Right cardiac atrium (tissue), 5 donors: Measurements from ENCODE around the gene RAP1A. TPM values are rescaled to one million over a fixed set of nuclear protein-coding genes. Genes with fewer than 3 reads are reported as not detected.
"Not testable (repeated sequence)": the region's sequence is repeated elsewhere in the genome, so short reads cannot be mapped to it uniquely, and the experiment has no call there.

Experiments
- ATAC-seq, 2 donors: fragments of 200-7000 bp; cut with Tn5 transposase; one replicate each; pipeline versions ENCODE4 v1.8.0 to v1.9.1; 2020; ENCODE audit warnings: moderate library complexity in 2 of 2, mild to moderate bottlenecking in 1 of 2
- DNase-seq, 3 donors: peaks; one replicate each; pipeline ENCODE4 v3.0.0-alpha.2; 2020
- H3K27ac ChIP-seq: one replicate; pipeline ENCODE4 v1.5.1; 2013; ENCODE audit warnings: mild to moderate bottlenecking, low read length, control low read depth, moderate library complexity
- H3K27me3 ChIP-seq: one replicate; pipeline ENCODE4 v1.6.1; 2013; ENCODE audit not compliant: control insufficient read depth, insufficient read depth
- H3K4me1 ChIP-seq: one replicate; pipeline ENCODE4 v1.6.1; 2013; ENCODE audit warnings: low read length; ENCODE audit not compliant: control insufficient read depth, insufficient read depth
- H3K4me3 ChIP-seq: one replicate; pipeline ENCODE4 v1.5.1; 2013; ENCODE audit warnings: low read length, control low read depth
- H3K9me3 ChIP-seq: one replicate; pipeline ENCODE4 v1.6.1; 2013; ENCODE audit warnings: low read length; ENCODE audit not compliant: control insufficient read depth
- WGBS: extraction: QIAGEN DNeasy Blood & Tissue Kit; methylation state at CpG from one replicate; pipeline ENCODE4 v1.1.7; 2013; 5-methylcytosine and 5-hydroxymethylcytosine counted together
- intact Hi-C, 4 donors: fragments of 100-400 bp; cut with DNase I; formaldehyde crosslinking; loops; one replicate each; pipeline versions ENCODE4 v1.11.0 to v1.14.0; 2022 to 2023
- polyA plus RNA-seq: library from polyadenylated mRNA; stranded (reverse); fragments of 200-250 nt; gene quantifications from one replicate; pipeline ENCODE4 v1.2.3, GENCODE V29; 2013
- total RNA-seq, 4 donors: library from RNA; stranded (reverse); fragmentation: NEBNext Ultra II Directional; extraction: Animal tissue kit (Norgen Biotek cat#: 25700); gene quantifications; one replicate each; pipeline ENCODE4 v1.2.1, GENCODE V29; 2021
- donor health status: healthy with polysubstance abuse.
- donor health status: DM: no; HTN: yes; CAD: no.
- donor health status: DM: no; HTN: no; CAD: no.
- donor health status: DM: no; HTN: yes; CAD: no; lungs with severe emphysema.
- donor health status: DM: yes; HTN: yes; CAD: no.

The RAP1A gene
- total and polyA plus RNA-seq, 5 donors, result 104 to 128 (median 110) TPM

DNA sequence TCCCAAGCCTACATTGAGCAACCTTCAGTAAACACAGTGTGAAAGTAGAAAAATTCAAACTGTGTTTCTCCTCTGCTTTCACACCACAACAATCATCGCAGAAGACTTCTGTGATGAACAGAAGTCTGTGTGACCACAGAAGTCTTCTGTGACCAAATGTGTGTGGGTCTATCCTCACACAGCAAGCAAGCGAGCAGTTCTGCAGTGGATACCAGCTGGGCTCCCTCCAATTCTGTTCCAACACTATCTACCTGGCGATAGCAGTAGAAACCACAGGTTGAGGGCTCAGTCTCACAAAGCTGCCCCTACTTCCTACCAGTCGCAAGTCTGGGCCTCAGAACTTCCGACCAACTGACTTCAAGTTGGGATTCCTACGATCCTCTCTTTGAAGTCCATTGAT, 21.0 kb upstream of the RAP1A start:
- Histone ChIP-seq H3K4me1 (no peaks in the 10 kb centered on the region), H3K9me3 (no peaks in the 10 kb centered on the region), H3K27ac (no peak overlapping the region), H3K27me3 (no peaks in the 10 kb centered on the region), H3K4me3 (no peak overlapping the region)
- 97% methylated on average over 6 of the region's 6 CpGs for WGBS
- intact Hi-C loops, result no loop called here
- DNase-seq (no peak), ATAC-seq (no peak)

DNA sequence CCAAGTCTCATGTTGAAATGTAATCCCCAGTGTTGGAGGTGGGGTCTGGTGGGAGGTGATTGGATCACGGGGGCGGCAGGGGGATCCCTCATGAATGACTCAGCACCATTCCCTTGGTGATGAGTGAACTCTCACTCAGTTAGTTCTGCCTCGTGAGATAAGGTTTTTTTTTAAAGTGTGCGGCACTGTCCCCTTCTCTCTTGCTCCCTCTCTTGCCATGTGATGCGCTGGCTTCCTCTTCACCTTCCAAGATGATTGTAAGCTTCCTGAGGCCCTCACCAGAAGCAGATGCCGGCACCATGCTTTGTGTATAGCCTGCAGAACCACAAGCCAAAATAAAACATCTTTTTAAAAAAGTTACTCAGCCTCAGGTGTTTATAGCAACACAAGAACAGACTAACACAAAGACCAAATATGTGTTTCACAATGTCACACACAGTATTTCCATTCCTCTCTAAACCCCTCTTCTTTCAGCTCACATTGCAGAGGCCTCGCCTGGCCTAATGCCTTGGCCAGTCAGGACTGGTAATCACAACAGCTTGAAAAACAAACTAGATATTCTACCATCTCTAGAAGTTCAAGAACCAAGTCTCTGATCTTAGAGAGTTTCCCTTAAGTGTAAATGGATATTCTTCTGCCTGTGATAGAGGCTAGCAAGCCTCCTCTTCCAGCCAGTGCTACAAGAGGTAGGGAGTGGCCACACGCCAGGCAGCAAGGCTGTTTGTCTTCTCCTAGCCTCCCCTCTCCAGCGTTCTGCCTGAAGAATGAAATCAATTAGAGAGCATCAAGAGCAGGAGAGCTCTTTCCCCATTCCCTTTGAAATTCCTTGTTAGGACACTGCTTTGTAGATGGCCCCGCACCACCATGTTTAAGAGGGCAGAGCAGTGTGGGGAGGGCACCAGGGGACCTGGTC, 19.6 kb upstream of the RAP1A start:
- H3K9me3 ChIP-seq, result no peaks in the 10 kb centered on the region
- no peaks in the 10 kb centered on the region for H3K4me1 ChIP-seq
- H3K4me3 ChIP-seq, result no peak overlapping the region
- ATAC-seq, result no peak
- H3K27me3 ChIP-seq, result no peaks in the 10 kb centered on the region
- intact Hi-C loops, result no loop called here
- H3K27ac ChIP-seq, result no peak overlapping the region
- DNase-seq, result no peak
- WGBS, result 73% methylated on average over 10 of the region's 10 CpGs

DNA sequence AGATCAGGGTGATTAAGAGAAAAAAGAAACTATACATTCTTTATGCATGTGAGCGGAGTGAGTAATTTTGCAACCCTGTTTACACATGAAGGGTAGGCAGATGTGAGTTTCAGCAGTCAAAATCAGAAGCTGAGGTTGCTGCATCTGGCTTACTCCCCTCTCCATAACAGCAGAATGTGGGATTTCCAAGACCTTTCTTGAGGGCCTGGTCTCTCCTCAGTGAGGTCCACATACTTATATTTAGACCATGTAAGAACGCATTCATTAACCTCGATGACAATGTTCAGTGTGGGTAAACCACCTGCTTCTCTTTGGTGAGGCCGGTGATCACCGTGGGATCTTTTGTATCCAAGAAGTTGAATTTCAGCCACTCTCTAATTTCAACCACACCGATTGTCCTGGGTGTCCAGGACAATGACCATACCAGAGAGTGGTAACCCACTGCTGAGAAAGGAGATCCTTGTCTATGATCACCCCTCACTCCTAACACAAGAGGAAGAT, 18.7 kb upstream of the RAP1A start:
- no peak overlapping the region for H3K27ac ChIP-seq
- no peak overlapping the region for H3K4me3 ChIP-seq
- H3K9me3 ChIP-seq, result no peaks in the 10 kb centered on the region
- ATAC-seq, result no peak
- no peak for DNase-seq
- H3K27me3 ChIP-seq, result no peaks in the 10 kb centered on the region
- WGBS, result 81% methylated on average over 6 of the region's 6 CpGs
- peaks cover 1% of the 10 kb centered on the region for H3K4me1 ChIP-seq
- intact Hi-C loops, result no loop called here

DNA sequence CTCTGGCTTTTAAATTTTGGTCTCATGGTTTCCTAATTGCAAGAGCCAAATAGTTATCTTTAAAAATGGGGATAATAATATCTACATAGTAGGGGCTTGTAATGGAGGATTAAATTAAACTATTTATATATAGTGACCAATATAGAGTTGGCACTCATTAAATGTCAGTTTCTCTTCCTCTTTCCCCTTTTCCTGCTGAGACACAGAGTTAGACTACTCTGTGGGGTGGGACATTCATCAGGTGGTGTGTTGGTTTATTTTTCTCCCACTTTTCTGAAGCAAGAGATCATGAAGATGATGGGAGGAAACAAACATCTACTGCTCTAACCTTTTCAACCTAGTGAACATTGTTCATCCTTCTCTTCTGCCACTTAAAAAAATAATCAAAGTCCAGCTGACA, 17.3 kb upstream of the RAP1A start:
- intact Hi-C loops, result no loop called here
- no peak for ATAC-seq
- peaks cover 1% of the 10 kb centered on the region for H3K4me1 ChIP-seq
- DNase-seq, result no peak
- H3K9me3 ChIP-seq, result no peaks in the 10 kb centered on the region
- no peak overlapping the region for H3K27ac ChIP-seq
- H3K4me3 ChIP-seq, result no peak overlapping the region
- no peaks in the 10 kb centered on the region for H3K27me3 ChIP-seq

DNA sequence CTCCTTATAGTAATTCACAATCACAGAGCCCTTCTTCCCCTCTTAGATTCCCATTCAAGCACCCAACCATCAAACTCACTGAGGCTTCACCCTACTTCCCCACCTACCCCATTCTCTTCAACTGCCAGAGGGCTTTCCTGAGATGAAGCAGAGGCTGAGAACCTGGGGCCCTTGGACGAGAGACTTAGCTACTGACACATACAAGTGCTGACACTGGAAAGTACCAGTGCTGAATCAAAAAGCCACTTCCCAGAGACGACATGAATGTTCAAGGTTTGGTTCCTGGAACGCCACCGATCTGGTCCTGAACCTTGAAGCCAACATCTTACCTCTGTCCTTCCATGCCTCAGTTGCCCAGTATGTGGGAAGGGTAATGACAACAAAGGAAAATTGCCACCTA, 16.6 kb upstream of the RAP1A start:
- H3K27ac ChIP-seq, result no peak overlapping the region
- H3K4me3 ChIP-seq, result no peak overlapping the region
- 66% methylated on average over 4 of the region's 4 CpGs for WGBS
- ATAC-seq, result no peak
- intact Hi-C loops, result no loop called here
- H3K9me3 ChIP-seq, result no peaks in the 10 kb centered on the region
- no peak for DNase-seq
- H3K27me3 ChIP-seq, result no peaks in the 10 kb centered on the region
- H3K4me1 ChIP-seq, result peaks cover 1% of the 10 kb centered on the region

DNA sequence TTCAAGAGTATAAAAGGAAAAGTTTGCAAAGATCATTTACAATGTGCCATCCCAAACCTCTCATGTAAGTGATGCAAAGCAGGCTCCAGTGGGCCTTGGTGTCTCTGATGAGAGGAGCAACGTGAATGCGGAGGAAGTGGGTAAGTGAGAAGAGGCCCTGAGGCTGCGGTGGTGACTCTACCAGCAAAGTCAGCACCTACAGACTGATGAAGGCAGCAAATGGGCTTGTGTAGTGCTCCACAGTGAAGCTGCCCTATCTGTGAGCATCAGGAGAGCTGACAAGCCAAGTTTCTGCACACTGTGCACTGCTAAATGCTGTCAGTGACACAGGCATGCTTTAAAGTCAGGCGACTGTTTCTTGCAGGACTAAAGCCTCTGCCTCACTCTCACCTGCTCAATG, 15.6 kb upstream of the RAP1A start:
- WGBS, result 64% methylated on average over 4 of the region's 4 CpGs
- peak in 1 of 3 donors; percentile 32 for DNase-seq
- ATAC-seq, result peak; percentile 29 to 47
- Histone ChIP-seq H3K27me3 (no peaks in the 10 kb centered on the region), H3K4me1 (peaks cover 1% of the 10 kb centered on the region), H3K4me3 (no peak overlapping the region), H3K27ac (no peak overlapping the region), H3K9me3 (no peaks in the 10 kb centered on the region)
- intact Hi-C loops, result no loop called here

DNA sequence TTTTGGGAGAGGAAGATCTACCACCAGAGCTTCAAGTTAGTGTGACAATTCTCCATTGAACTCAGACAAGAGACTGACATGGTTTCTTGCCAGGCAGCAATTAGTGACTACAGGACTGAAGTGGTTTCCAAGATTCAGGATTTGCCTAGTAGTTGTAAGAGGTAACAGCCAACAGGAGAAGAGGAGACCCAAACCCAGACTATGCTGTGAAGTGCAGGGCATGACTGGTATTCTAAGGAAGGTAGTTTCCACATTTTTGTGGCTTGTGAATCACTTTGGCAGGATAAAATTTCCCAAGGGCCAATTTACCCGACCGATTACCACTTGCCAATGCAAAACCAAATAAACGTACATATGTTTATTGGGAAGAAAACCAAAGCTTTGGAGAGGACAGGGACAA, 14.7 kb upstream of the RAP1A start:
- H3K27me3 ChIP-seq, result no peaks in the 10 kb centered on the region
- 65% methylated on average over 3 of the region's 3 CpGs for WGBS
- H3K27ac ChIP-seq, result no peak overlapping the region
- H3K9me3 ChIP-seq, result no peaks in the 10 kb centered on the region
- H3K4me1 ChIP-seq, result peaks cover 1% of the 10 kb centered on the region
- DNase-seq (no peak), ATAC-seq (no peak)
- H3K4me3 ChIP-seq, result no peak overlapping the region
- intact Hi-C loops, result no loop called here

DNA sequence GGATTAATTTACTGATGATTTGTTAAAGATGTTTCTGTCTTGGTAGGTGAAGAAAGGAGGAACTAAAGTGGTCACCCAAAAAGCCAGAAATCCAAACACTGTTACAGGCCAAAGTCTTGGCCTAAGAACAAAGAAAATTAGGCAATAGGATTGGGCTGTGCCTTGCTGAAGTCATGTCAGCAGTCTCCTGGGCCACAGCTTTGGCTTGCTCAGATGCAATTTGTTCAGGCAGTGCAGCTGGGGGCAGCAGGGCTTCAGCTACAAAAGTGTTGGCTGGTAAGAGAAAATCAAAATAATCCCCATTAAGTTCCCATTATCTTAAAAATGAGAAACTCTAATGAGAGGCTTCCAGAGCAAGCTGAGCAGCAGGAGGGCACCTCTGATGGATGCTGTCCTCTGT, 14.0 kb upstream of the RAP1A start:
- Histone ChIP-seq H3K4me1 (peaks cover 1% of the 10 kb centered on the region), H3K9me3 (no peaks in the 10 kb centered on the region), H3K27me3 (no peaks in the 10 kb centered on the region), H3K4me3 (no peak overlapping the region), H3K27ac (peak overlapping the region; percentile 52)
- ATAC-seq (peak; percentile 87 to 88), DNase-seq (peak; percentile 72 to 86 (median 75))
- intact Hi-C loops, result no loop called here

DNA sequence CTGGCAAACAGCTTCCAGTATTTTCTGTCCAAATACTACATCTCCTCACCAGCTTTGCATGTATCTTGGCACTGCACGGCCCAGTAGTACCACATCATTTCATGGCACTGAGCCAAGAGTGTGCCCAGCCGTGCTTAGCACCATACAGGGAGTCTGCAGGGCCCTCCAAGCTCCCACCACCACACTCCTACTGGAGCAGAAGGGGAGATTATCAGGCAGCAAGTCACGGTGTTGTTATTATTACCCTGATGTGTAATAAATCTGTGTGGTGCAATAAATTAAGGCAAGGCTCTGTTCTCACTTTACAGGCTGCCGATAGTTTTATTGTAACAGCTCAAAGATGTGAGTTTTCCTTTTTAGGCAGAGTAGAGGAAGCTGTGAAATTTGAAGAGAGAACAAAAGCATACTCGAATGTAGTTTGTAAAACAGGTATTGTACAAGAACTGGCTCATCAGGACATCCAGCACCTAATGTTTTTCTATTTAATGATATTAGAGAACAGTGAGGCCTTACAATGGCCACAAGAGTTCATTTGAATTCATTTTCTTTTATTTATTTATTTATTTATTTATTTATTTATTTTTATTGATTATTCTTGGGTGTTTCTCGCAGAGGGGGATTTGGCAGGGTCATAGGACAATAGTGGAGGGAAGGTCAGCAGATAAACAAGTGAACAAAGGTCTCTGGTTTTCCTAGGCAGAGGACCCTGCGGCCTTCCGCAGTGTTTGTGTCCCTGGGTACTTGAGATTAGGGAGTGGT, 13.0 kb upstream of the RAP1A start:
- intact Hi-C loops, H3K4me1 ChIP-seq, H3K27me3 ChIP-seq, H3K4me3 ChIP-seq, H3K27ac ChIP-seq, H3K9me3 ChIP-seq: not testable (repeated sequence)
- ATAC-seq (peak; percentile 42 to 67), DNase-seq (peak in 1 of 3 donors; percentile 52)
- WGBS, result 58% methylated on average over 6 of the region's 8 CpGs

DNA sequence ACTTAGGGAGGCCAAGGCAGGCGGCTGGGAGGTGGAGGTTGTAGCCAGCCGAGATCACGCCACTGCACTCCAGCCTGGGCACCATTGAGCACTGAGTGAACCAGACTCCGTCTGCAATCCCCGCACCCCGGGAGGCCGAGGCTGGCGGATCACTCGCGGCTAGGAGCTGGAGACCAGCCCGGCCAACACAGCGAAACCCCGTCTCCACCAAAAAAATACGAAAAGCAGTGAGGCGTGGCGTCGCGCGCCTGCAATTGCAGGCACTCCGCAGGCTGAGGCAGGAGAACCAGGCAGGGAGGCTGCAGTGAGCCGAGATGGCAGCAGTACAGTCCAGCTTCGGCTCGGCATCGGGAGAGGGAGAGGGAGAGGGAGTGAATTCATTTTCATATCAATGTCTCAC, 11.1 kb upstream of the RAP1A start:
- H3K4me1 ChIP-seq, H3K27ac ChIP-seq, DNase-seq, H3K4me3 ChIP-seq, intact Hi-C loops, H3K27me3 ChIP-seq, ATAC-seq, H3K9me3 ChIP-seq: not testable (repeated sequence)
- 93% methylated on average over 23 of the region's 24 CpGs for WGBS

DNA sequence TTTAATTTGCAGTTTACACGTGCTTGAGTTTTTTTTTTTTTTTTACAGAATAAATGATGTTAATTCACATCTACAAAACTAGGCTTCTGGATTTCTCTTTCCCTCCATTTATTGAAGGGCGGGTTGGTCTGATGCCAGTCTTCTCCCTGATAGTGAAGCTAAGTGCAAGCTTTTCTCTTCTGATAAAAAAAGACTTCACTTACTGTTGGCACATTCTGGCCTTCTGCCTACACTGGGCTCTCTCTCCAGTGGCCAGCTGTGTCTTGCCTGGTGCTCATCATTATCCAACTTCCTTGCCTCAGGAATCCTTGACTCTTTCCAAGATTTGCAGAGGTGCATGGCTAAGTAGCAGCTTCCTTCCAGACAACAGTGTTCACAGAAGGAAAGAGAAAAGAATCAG, 7.6 kb upstream of the RAP1A start:
- WGBS, result 58% methylated on average over 2 of the region's 2 CpGs
- Histone ChIP-seq H3K4me3 (no peak overlapping the region), H3K27ac (no peak overlapping the region), H3K27me3 (no peaks in the 10 kb centered on the region), H3K9me3 (no peaks in the 10 kb centered on the region), H3K4me1 (peaks cover 2% of the 10 kb centered on the region)
- peak in 1 of 2 donors; percentile 26 for ATAC-seq
- intact Hi-C loops, result no loop called here
- no peak for DNase-seq
